ENCODE data around the gene PTCD3.

DNA sequence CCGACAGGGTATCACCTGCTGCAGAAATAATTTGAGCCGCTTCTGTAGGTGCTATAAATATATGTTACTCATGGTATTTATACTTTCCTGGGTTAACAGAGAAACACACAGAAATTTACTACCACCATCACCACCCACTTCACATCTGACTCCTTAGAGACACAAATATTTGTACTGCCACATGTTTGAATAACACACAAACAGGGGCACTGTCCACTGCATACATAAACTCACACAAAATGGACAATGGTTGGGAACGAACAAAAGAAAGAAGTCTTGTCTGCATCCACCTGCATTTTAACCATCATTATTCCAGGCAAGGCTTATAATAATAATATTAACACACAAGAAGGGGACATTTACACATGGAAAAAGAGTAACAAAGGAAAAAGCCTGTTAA, 65.3 kb downstream of the PTCD3 start:
- TF ChIP-seq, protein P1, sequence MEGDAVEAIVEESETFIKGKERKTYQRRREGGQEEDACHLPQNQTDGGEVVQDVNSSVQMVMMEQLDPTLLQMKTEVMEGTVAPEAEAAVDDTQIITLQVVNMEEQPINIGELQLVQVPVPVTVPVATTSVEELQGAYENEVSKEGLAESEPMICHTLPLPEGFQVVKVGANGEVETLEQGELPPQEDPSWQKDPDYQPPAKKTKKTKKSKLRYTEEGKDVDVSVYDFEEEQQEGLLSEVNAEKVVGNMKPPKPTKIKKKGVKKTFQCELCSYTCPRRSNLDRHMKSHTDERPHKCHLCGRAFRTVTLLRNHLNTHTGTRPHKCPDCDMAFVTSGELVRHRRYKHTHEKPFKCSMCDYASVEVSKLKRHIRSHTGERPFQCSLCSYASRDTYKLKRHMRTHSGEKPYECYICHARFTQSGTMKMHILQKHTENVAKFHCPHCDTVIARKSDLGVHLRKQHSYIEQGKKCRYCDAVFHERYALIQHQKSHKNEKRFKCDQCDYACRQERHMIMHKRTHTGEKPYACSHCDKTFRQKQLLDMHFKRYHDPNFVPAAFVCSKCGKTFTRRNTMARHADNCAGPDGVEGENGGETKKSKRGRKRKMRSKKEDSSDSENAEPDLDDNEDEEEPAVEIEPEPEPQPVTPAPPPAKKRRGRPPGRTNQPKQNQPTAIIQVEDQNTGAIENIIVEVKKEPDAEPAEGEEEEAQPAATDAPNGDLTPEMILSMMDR (IDR thresholded peaks at IDR 0.05; ENCODE audit: insufficient read depth, low read length, poor library complexity, severe bottlenecking) = no peak
- no peak for TF ChIP-seq EZH2phosphoT487 (conservative IDR thresholded peaks at IDR 0.05; ENCODE audit: low read length)

Measured in SU-DHL-6 (cell line).